PC-3 (cell line): ENCODE measurements around the gene PACRG.

Experiments used
- EZH2 ChIP-seq: fragments of 300-600 bp; sonication (generic); IDR thresholded peaks from one replicate; pipeline ENCODE4 v1.6.1; 2017; ENCODE audit warnings: antibody characterized with exemption, mild to moderate bottlenecking, low read length; ENCODE audit not compliant: unreplicated experiment
- EZH2phosphoT487 ChIP-seq: fragments of 300-600 bp; sonication (generic); IDR thresholded peaks from 2 replicates; pipeline ENCODE4 v1.6.1; 2018; ENCODE audit warnings: mild to moderate bottlenecking, antibody characterized with exemption, low read length, borderline replicate concordance
- TF ChIP-seq, protein P1 (sequence below): fragments of 300-600 bp; sonication (generic); conservative IDR thresholded peaks from 2 replicates; pipeline ENCODE4 v1.5.1; 2017; ENCODE audit warnings: antibody characterized with exemption, low read depth, mild to moderate bottlenecking, low read length

DNA sequence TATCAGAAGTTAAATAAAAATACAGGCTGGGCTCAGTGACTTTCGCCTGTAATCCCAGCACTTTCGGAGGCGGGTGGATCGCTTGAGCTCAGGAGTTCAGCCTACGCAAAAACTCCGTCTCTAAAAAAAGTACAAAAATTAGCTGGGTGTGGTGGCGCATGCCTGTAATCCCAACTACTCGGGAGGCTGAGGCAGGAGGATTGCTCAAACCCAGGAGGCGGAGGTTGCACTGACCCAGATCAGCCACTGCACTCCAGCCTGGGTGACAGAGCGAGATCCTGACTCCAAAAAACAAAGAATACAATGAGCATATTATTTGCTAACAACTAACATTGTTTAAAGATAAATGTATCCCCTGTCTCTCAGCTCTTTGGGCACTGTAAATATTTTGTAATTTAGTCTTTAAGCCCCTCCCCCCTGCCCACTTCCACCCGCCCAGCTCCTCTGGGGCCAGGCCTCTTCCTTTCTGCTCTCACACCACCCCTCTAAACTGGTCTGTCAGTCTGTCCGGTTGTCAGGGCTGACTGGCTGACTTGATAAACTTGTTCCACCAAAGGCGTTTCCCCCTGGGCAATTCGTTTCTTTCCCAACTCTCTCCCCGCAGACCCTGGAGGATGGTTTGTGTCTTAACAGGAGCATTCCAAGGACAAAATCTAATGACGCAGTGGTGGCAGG is 624.4 kb downstream of the PACRG start:
- TF ChIP-seq, protein P1, sequence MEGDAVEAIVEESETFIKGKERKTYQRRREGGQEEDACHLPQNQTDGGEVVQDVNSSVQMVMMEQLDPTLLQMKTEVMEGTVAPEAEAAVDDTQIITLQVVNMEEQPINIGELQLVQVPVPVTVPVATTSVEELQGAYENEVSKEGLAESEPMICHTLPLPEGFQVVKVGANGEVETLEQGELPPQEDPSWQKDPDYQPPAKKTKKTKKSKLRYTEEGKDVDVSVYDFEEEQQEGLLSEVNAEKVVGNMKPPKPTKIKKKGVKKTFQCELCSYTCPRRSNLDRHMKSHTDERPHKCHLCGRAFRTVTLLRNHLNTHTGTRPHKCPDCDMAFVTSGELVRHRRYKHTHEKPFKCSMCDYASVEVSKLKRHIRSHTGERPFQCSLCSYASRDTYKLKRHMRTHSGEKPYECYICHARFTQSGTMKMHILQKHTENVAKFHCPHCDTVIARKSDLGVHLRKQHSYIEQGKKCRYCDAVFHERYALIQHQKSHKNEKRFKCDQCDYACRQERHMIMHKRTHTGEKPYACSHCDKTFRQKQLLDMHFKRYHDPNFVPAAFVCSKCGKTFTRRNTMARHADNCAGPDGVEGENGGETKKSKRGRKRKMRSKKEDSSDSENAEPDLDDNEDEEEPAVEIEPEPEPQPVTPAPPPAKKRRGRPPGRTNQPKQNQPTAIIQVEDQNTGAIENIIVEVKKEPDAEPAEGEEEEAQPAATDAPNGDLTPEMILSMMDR: no peak
- TF ChIP-seq EZH2 (no peak), EZH2phosphoT487 (no peak)
